SH-SY5Y (cell line): ENCODE data around the gene VPS37C.

Experiments
- GATA2 ChIP-seq: IDR thresholded peaks from 2 replicates; pipeline ENCODE4 v1.6.1; 2011; ENCODE audit warnings: mild to moderate bottlenecking, low read depth, low read length
- GATA3 ChIP-seq: IDR thresholded peaks from 2 replicates; pipeline ENCODE4 v1.6.1; 2011; ENCODE audit warnings: low read depth, mild to moderate bottlenecking, low read length, moderate library complexity

GRCh38 chr11:61104963-61105362, 56.3 kb downstream of the VPS37C start:
- TF ChIP-seq GATA3 (no peak), GATA2 (no peak)
